HG03139 (cell line): ENCODE results near the gene STAB1.

ENCODE experiments used
- ATAC-seq: cut with Tn5 transposase; IDR thresholded peaks from one replicate; pipeline ENCODE4 v1.9.1; 2021; ENCODE audit not compliant: unreplicated experiment

The STAB1 gene

GRCh38 chr3:52458770-52459545 lies 36.2 kb upstream of the STAB1 start:
- no peak for ATAC-seq

GRCh38 chr3:52461874-52462273 lies 33.3 kb upstream of the STAB1 start:
- ATAC-seq, result no peak

GRCh38 chr3:52463416-52463815 lies 31.7 kb upstream of the STAB1 start:
- ATAC-seq, result no peak

GRCh38 chr3:52468336-52468735 lies 26.8 kb upstream of the STAB1 start:
- ATAC-seq, result no peak

GRCh38 chr3:52469001-52469400 lies 26.1 kb upstream of the STAB1 start:
- no peak for ATAC-seq

- no peak for ATAC-seq
These were observed 24.2 kb upstream of the STAB1 start for GRCh38 chr3:52470920-52471319.

- no peak for ATAC-seq
These were observed 23.5 kb upstream of the STAB1 start for GRCh38 chr3:52471371-52472238.

- no peak for ATAC-seq
These were observed 22.7 kb upstream of the STAB1 start for GRCh38 chr3:52472239-52473000.

- ATAC-seq, result no peak
These were observed 22.1 kb upstream of the STAB1 start for GRCh38 chr3:52473026-52473425.

GRCh38 chr3:52477076-52477795 lies 17.9 kb upstream of the STAB1 start:
- no peak for ATAC-seq

GRCh38 chr3:52477796-52478095 lies 17.4 kb upstream of the STAB1 start:
- no peak for ATAC-seq

GRCh38 chr3:52479037-52479876 lies 15.9 kb upstream of the STAB1 start:
- no peak for ATAC-seq

- ATAC-seq, result no peak
These were observed 15.1 kb upstream of the STAB1 start for GRCh38 chr3:52479877-52480575.

GRCh38 chr3:52480768-52481715 lies 14.1 kb upstream of the STAB1 start:
- ATAC-seq, result no peak

- ATAC-seq, result no peak
These were observed 13.2 kb upstream of the STAB1 start for GRCh38 chr3:52481819-52482521.

- ATAC-seq, result no peak
These were observed 12.1 kb upstream of the STAB1 start for GRCh38 chr3:52483081-52483480.

- ATAC-seq, result no peak
These were observed 11.4 kb upstream of the STAB1 start for GRCh38 chr3:52483577-52484381.
